HepG2 (cell line): ENCODE data around the gene MTHFD2. TPM values are rescaled to one million over a fixed set of nuclear protein-coding genes. Genes with fewer than 3 reads are reported as not detected.

Experiments
- ERF ChIP-seq: IDR thresholded peaks from 2 replicates; pipeline ENCODE4 v1.6.1; 2018; ENCODE audit warnings: missing biosample characterization, missing genetic modification reagents
- MEIS2 ChIP-seq: sonication (generic); formaldehyde crosslinking; IDR thresholded peaks from 2 replicates; pipeline ENCODE4 v1.9.0; 2021; ENCODE audit warnings: mild to moderate bottlenecking, missing genetic modification reagents
- MIXL1 ChIP-seq: IDR thresholded peaks from 2 replicates; pipeline ENCODE4 v1.6.1; 2016
- NFE2L1 ChIP-seq: sonication (generic); formaldehyde crosslinking; IDR thresholded peaks from 2 replicates; pipeline ENCODE4 v1.4.0; 2020; ENCODE audit warnings: missing genetic modification reagents, mild to moderate bottlenecking, borderline replicate concordance
- NRL ChIP-seq: sonication (generic); formaldehyde crosslinking; IDR thresholded peaks from 2 replicates; pipeline ENCODE4 v1.5.0; 2020; ENCODE audit warnings: missing genetic modification reagents, mild to moderate bottlenecking, moderate library complexity, borderline replicate concordance
- POLR2A ChIP-seq, 2 experiments: IDR thresholded peaks; 2 replicates each; pipeline ENCODE4 v1.6.1; 2011; ENCODE audit warnings: low read depth in 2 of 2, low read length in 2 of 2, mild to moderate bottlenecking in 1 of 2, moderate library complexity in 1 of 2; ENCODE audit not compliant: insufficient read depth in 1 of 2
- SOX5 ChIP-seq: IDR thresholded peaks from 2 replicates; pipeline ENCODE4 v1.6.1; 2016; ENCODE audit warnings: borderline replicate concordance
- SP140L ChIP-seq: sonication (generic); formaldehyde crosslinking; IDR thresholded peaks from 2 replicates; pipeline ENCODE4 v1.4.0; 2020; ENCODE audit warnings: missing genetic modification reagents, borderline replicate concordance
- STAG1 ChIP-seq: sonication (generic); formaldehyde crosslinking; IDR thresholded peaks from 2 replicates; pipeline ENCODE4 v1.4.0; 2020; ENCODE audit warnings: missing genetic modification reagents
- TAF1 ChIP-seq: sonication (generic); formaldehyde crosslinking; IDR thresholded peaks from 2 replicates; pipeline ENCODE4 v1.4.0; 2020; ENCODE audit warnings: missing genetic modification reagents
- TCF12 ChIP-seq, 2 experiments: fragments of 450-650 bp in 1 of 2; sonication (generic) in 1 of 2; formaldehyde crosslinking in 1 of 2; IDR thresholded peaks; 2 replicates each; pipeline versions ENCODE4 v1.6.1 to v1.8.0; 2017 to 2022; ENCODE audit warnings: antibody characterized with exemption in 1 of 2, mild to moderate bottlenecking in 1 of 2, missing genetic modification reagents in 1 of 2, moderate library complexity in 1 of 2
- ZFP1 ChIP-seq: IDR thresholded peaks from 2 replicates; pipeline ENCODE4 v1.6.1; 2016
- ZKSCAN1 ChIP-seq: fragments of 150-350 bp; IDR thresholded peaks from 2 replicates; pipeline ENCODE4 v1.6.1; 2014; ENCODE audit warnings: low read length
- ZNF558 ChIP-seq: sonication (generic); formaldehyde crosslinking; IDR thresholded peaks from 2 replicates; pipeline ENCODE4 v1.9.0; 2022; ENCODE audit warnings: mild to moderate bottlenecking, missing genetic modification reagents, borderline replicate concordance
- ZNF589 ChIP-seq: sonication (generic); formaldehyde crosslinking; conservative IDR thresholded peaks from 2 replicates; pipeline ENCODE4 v1.8.0; 2022; ENCODE audit warnings: mild to moderate bottlenecking, moderate library complexity, missing genetic modification reagents
- ZNF703 ChIP-seq: sonication (generic); formaldehyde crosslinking; IDR thresholded peaks from 2 replicates; pipeline ENCODE4 v1.5.1; 2020; ENCODE audit warnings: missing genetic modification reagents, mild to moderate bottlenecking, moderate library complexity, borderline replicate concordance
- polyA plus RNA-seq, 8 experiments: library from polyadenylated mRNA; depleted of rRNA in 3 of 8; stranded (reverse) in 7 of 8; unstranded in 1 of 8; fragments of >200 nt; fragmentation: Illumina TruSeq in 4 of 8; extraction: Trizol in 4 of 8; gene quantifications; 2 replicates each; pipeline versions ENCODE4 v1.2.1 to v1.2.3, GENCODE V29; 2011 to 2016; ENCODE audit warnings: low read depth in 4 of 8, missing spikeins in 1 of 8, mixed read lengths in 1 of 8; ENCODE audit not compliant: insufficient read depth in 1 of 8
- total RNA-seq, 5 experiments: library from RNA; depleted of rRNA; stranded (reverse); fragments of >200 nt; fragmentation: Illumina TruSeq; extraction: Trizol; gene quantifications; 2 replicates each; pipeline ENCODE4 v1.2.3, GENCODE V29; 2016; ENCODE audit warnings: low read depth in 1 of 5
- TF ChIP-seq, protein P1 (sequence below): sonication (generic); formaldehyde crosslinking; IDR thresholded peaks from 2 replicates; pipeline ENCODE4 v1.4.0; 2020; ENCODE audit warnings: mild to moderate bottlenecking, missing genetic modification reagents, borderline replicate concordance
- TF ChIP-seq, protein P2 (sequence below): sonication (generic); formaldehyde crosslinking; IDR thresholded peaks from 2 replicates; pipeline ENCODE4 v1.5.1; 2020; ENCODE audit warnings: mild to moderate bottlenecking, moderate library complexity, missing genetic modification reagents
- TF ChIP-seq, protein P3 (sequence below): sonication (generic); formaldehyde crosslinking; IDR thresholded peaks from 2 replicates; pipeline ENCODE4 v1.8.0; 2022; ENCODE audit warnings: mild to moderate bottlenecking, missing genetic modification reagents
- TF ChIP-seq, protein P4 (sequence below): sonication (generic); formaldehyde crosslinking; IDR thresholded peaks from 2 replicates; pipeline ENCODE4 v1.9.0; 2022; ENCODE audit warnings: missing genetic modification reagents, mild to moderate bottlenecking, borderline replicate concordance
- TF ChIP-seq, protein P5 (sequence below): sonication (generic); formaldehyde crosslinking; IDR thresholded peaks from 2 replicates; pipeline ENCODE4 v1.4.0; 2020; ENCODE audit warnings: low read depth, mild to moderate bottlenecking, missing genetic modification reagents

MTHFD2 gene
- total and polyA plus RNA-seq, 2 of the 13 experiments (the other 11 are each of a cell fraction or from before 2014, with no cell fraction given) = 188 to 269 TPM

DNA sequence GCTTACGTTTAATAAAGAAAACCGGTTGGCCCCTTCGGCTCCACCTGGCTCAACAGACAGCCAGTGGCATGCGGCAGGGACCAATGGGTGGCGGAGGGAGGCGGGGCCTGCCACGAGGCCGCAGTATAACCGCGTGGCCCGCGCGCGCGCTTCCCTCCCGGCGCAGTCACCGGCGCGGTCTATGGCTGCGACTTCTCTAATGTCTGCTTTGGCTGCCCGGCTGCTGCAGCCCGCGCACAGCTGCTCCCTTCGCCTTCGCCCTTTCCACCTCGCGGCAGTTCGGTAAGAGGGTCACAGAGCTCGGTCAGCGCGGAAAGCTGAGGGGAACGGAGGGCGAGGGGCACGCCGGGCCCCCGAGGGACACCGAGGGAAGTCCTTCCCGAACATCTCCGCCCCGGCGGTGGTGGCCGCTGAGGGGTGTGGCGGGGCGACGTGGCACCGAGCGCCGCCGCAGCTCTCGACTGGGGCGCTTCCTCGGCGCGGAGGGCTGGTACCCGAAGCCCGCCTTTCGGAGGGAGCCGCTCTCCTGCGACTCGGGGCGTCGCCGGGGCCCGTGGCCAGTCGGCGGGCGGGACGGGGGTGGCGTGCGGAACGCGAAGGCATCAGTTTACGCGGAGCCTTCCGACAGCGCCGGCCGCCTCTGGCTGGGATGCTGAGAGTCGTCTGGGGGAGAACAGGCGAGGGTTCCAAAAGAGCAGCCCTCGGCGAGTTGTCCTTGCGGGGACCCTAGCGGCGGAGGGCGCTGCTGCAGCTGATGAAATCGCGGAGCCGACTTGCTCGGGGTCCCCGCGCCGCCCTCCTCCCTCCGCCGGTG, at the start of gene MTHFD2 (continued):
- TF ChIP-seq STAG1 (CRISPR knock-in tag) (peak; percentile 46), MEIS2 (CRISPR knock-in tag) (peak; percentile 83), ERF (CRISPR knock-in tag) (peak; percentile 93), TCF12 (IDR thresholded peaks at IDR 0.05) (no peak), TCF12 (CRISPR knock-in tag; IDR thresholded peaks at IDR 0.05) (0 out of 2 replicates have a peak, but pooled peaks have one; percentile 47), ZNF589 (CRISPR knock-in tag) (peak; percentile 98), ZNF703 (CRISPR knock-in tag) (peak; percentile 38; the same call in 1 of the 2 replicates), ZKSCAN1 (no peak), NFE2L1 (peak; percentile 81; the same call in 1 of the 2 replicates), ZNF558 (CRISPR knock-in tag) (peak; percentile 97; the same call in 1 of the 2 replicates), SOX5 (CRISPR knock-in tag) (peak; percentile 50; the same call in 1 of the 2 replicates), POLR2A (IDR thresholded peaks at IDR 0.05; ENCODE audit: insufficient read depth in 1 of 2, low read depth in 2 of 2, low read length in 2 of 2) (peak; percentile 96 to 99), NRL (peak; percentile 90), MIXL1 (peak; percentile 62), SP140L (no peak), TAF1 (peak; percentile 95), ZFP1 (CRISPR knock-in tag) (no peak)
- TF ChIP-seq, protein P1, sequence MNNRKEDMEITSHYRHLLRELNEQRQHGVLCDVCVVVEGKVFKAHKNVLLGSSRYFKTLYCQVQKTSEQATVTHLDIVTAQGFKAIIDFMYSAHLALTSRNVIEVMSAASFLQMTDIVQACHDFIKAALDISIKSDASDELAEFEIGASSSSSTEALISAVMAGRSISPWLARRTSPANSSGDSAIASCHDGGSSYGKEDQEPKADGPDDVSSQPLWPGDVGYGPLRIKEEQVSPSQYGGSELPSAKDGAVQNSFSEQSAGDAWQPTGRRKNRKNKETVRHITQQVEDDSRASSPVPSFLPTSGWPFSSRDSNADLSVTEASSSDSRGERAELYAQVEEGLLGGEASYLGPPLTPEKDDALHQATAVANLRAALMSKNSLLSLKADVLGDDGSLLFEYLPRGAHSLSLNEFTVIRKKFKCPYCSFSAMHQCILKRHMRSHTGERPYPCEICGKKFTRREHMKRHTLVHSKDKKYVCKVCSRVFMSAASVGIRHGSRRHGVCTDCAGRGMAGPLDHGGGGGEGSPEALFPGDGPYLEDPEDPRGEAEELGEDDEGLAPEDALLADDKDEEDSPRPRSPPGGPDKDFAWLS = 0 out of 2 replicates have a peak, but pooled peaks have one; percentile 19
- TF ChIP-seq, protein P2, sequence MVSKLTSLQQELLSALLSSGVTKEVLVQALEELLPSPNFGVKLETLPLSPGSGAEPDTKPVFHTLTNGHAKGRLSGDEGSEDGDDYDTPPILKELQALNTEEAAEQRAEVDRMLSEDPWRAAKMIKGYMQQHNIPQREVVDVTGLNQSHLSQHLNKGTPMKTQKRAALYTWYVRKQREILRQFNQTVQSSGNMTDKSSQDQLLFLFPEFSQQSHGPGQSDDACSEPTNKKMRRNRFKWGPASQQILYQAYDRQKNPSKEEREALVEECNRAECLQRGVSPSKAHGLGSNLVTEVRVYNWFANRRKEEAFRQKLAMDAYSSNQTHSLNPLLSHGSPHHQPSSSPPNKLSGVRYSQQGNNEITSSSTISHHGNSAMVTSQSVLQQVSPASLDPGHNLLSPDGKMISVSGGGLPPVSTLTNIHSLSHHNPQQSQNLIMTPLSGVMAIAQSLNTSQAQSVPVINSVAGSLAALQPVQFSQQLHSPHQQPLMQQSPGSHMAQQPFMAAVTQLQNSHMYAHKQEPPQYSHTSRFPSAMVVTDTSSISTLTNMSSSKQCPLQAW (CRISPR knock-in tag) = no peak
- TF ChIP-seq, protein P3, sequence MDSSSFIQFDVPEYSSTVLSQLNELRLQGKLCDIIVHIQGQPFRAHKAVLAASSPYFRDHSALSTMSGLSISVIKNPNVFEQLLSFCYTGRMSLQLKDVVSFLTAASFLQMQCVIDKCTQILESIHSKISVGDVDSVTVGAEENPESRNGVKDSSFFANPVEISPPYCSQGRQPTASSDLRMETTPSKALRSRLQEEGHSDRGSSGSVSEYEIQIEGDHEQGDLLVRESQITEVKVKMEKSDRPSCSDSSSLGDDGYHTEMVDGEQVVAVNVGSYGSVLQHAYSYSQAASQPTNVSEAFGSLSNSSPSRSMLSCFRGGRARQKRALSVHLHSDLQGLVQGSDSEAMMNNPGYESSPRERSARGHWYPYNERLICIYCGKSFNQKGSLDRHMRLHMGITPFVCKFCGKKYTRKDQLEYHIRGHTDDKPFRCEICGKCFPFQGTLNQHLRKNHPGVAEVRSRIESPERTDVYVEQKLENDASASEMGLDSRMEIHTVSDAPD (CRISPR knock-in tag) = peak; percentile 73; the same call in 1 of the 2 replicates
- TF ChIP-seq, protein P4, sequence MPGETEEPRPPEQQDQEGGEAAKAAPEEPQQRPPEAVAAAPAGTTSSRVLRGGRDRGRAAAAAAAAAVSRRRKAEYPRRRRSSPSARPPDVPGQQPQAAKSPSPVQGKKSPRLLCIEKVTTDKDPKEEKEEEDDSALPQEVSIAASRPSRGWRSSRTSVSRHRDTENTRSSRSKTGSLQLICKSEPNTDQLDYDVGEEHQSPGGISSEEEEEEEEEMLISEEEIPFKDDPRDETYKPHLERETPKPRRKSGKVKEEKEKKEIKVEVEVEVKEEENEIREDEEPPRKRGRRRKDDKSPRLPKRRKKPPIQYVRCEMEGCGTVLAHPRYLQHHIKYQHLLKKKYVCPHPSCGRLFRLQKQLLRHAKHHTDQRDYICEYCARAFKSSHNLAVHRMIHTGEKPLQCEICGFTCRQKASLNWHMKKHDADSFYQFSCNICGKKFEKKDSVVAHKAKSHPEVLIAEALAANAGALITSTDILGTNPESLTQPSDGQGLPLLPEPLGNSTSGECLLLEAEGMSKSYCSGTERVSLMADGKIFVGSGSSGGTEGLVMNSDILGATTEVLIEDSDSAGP (CRISPR knock-in tag) = peak; percentile 89
- TF ChIP-seq, protein P5, sequence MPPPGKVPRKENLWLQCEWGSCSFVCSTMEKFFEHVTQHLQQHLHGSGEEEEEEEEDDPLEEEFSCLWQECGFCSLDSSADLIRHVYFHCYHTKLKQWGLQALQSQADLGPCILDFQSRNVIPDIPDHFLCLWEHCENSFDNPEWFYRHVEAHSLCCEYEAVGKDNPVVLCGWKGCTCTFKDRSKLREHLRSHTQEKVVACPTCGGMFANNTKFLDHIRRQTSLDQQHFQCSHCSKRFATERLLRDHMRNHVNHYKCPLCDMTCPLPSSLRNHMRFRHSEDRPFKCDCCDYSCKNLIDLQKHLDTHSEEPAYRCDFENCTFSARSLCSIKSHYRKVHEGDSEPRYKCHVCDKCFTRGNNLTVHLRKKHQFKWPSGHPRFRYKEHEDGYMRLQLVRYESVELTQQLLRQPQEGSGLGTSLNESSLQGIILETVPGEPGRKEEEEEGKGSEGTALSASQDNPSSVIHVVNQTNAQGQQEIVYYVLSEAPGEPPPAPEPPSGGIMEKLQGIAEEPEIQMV (CRISPR knock-in tag) = peak; percentile 77; the same call in 1 of the 2 replicates
